ENCODE results near the gene ADSL.
"Not testable (repeated sequence)": the region's sequence is repeated elsewhere in the genome, so short reads cannot be mapped to it uniquely, and the experiment has no call there.

The ADSL gene

DNA sequence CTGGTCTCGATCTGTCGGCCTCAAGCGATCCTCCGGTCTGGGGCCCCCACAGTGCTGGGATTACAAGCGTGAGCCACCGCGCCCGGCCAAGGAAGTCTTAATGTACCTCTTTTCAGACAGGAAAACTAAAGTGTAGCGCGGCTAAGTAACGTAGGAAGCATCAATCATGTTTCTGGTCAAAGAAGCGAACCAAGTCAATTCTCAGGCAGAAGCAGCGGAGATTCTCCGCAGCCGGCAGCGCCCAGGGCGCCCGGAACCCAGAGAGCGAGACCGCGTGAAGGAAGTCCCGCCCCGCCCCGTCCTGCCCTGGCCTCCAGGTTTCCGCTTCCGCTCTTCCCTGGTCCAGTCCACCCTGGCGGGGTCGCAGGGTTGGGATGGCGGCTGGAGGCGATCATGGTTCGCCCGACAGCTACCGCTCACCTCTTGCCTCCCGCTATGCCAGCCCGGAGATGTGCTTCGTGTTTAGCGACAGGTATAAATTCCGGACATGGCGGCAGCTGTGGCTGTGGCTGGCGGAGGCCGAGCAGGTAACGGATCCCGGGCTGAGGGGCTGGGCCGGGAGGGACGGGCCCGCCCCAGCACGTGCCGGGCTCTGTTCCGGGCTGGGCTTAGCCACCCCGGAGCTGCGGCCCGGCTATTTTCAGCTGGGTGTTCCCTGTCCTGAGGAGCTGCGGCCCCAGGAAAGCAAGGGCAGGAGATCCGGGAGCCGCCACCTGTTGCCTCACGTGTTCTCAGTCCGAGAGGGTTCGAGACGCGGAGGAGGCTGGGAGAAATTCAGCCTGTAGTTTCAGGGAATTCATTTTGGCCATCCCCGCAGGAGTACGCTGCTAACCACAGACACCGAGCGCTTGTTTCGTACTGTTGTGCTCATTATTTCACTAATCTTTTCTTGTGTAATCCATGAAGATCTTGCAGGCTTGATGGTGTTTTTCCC, at the start of gene ADSL:
TSS of gene ADSL (plus strand) at position 316 of the 934 bp plus-strand sequence. CDS start at position 375, 59 bp downstream.
- DNase-seq: peak; percentile 86

DNA sequence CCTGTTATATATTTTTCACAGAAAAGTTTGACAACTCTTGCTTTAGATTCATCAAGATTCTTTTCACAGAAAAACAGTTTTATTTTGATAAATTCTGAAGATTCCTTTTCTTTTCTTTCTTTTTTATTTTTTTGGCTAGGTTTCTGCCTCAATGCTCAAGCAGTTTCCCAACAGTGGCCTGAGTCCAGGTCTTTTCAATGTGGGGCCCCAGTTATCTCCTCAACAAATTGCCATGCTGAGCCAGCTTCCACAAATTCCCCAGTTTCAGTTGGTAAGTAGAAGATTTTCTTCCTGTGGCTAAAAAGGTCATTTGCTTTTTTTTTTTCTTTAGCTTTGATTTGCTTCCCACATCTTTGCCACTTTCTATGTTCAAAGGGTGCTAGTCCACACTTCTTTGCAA, 46.0 kb upstream of the ADSL start:
- DNase-seq: no peak

DNA sequence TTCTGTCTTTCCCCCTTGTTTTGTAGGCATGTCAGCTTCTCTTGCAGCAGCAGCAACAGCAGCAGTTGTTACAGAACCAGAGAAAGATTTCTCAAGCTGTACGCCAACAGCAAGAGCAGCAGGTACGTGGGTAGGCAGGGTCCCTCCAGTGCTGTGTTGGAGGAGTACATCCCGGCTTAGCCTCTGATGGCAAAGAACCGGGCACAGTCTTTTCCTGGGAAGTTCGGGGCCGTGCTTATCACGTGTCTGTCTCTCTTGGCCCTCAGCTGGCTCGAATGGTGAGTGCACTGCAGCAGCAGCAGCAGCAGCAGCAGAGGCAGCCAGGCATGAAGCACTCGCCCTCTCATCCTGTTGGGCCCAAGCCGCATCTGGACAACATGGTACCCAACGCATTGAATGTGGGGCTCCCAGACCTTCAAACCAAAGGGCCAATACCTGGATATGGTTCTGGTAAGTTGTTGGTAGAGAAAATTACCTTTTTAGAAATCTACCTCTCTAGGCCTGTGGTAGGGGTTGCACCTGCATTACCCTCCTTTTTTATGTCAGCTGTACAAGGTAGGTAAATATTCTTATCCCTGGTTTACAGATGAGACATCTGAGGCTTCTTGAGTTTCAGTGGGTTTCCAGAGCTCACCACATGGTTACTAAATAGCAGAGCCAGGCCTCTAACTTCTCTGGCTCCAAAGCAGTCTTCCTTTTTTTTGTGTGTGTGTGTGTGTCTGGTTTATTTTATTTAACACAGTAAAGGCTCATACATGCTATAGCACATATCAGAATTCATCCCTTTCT, 45.2 kb upstream of the ADSL start:
- no peak for DNase-seq

DNA sequence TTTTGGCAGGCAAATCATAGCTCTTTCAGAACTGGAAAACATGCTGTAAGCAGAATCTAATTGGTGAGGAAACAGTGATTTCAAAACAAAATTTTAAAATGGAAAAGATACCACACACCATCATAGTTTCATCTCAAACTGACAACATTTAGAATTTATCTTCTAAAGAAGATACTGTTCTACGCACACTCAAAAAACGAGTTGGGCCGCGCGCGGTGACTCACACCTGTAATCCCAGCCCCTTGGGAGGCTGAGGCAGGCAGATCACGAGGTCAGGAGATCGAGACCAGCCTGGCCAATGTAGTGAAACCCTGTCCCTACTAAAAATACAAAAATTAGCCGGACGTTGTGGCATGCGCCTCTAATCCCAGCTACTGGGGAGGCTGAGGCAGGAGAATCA, 44.2 kb upstream of the ADSL start:
- DNase-seq: no peak

DNA sequence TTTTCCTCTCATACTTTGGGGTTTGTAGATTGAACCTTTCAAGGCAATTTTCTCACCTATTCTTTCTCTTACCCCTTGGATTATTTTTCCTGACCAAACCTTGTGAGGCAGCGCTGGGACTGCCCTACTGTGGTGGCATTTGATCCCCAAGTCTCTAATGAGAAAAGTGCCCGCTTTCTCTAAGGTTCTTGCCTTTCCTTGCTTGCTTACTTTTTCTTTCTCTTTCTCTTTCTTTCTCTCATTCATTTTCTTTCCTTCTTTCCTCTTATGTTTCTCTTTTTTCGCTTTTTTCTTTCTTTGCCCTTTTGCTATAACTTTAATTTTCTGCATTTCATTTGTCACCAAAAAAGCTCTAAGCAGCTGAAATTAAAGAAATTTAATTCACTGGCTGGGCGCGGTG, 40.7 kb upstream of the ADSL start:
- no peak for DNase-seq

DNA sequence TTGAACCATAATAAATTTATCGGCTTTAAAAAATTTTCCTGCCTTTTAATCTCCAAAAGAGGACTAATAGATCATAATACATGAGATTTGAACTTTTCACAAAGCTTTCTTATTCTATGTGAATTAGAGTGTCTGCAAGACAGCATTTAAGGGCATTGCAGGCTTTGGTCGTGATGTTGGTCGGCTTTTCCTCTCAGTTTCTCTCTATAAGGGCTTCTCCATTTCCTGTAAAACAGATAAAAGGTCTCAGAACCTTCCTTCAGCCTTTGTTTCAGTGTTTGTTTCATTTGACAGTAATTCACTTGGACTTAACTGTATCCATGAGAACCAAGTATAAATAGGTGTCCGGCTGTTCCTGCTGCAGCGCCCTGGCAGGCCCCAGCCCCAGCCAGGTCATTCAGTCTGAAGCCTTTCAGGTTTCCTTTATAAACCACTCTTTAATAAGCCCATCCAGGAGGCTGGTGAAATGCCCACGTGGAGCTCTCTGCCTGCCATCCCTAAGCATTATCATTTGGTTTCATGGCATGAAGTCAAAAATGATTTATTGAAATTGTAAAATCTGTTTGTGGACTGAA, 37.2 kb upstream of the ADSL start:
- DNase-seq: no peak

DNA sequence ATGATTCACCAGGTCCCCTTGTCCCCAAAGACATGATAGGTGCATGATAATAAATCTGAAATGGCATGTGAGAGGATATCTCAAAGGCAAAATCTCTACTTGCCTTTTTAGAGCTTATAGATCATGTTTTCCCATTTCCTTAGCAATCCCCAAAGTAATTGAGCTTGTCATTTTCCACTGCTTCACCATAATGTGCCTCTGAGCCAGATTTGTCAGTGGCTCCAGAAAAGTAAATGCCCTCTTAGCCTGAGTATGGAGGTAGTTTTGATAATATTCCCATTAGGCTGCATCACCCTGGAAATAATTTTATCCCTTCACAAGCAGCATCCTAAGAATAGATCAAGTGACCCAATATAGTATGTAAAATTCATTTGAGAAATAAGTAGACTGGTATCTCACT, 36.7 kb upstream of the ADSL start:
- DNase-seq: no peak

DNA sequence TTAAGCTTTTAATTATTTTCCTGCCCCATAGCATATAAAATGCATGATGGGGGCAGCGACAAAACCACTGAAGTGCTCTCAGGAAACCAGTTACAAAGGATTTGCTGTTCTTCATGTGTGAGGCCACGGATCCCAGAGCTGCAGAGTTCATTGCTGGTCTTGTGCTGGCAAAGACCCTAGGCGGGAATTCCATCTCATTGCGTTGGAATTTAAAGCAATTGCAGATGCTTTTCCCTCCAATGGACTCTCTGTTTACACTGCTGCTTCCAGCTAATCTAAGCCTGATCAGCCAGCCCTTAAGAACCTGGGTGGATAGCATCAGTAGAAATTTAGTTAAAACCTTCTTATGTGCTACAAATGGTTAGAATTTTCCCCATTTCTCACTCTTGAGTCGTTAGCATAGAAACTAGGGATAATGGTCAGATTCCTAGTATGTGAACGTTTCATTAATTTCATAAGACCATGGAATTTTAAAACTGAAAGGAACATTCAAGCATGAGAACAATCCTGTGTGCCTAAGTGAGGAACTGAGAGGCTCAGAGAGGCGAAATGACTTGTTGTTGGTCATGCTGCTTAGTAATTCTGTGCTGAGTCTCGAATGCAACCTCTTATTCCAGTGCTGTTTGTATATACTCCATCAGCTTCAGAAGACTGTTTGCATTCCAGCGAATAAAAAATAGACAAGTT, 36.1 kb upstream of the ADSL start:
- no peak for DNase-seq

DNA sequence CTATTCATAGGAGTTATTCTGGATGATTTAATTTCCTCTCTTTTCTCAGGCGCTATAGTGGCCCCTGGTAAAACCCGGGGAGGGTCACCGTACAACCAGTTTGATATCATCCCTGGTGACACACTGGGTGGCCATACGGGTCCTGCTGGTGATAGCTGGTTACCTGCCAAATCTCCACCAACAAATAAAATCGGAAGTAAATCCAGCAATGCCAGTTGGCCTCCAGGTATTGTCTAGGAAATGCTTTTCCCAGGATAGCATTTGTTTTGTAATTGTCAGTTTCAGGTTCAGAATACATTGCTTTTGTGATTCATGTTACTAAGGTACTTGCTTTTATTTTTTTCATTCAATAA, 35.6 kb upstream of the ADSL start:
- DNase-seq: no peak

DNA sequence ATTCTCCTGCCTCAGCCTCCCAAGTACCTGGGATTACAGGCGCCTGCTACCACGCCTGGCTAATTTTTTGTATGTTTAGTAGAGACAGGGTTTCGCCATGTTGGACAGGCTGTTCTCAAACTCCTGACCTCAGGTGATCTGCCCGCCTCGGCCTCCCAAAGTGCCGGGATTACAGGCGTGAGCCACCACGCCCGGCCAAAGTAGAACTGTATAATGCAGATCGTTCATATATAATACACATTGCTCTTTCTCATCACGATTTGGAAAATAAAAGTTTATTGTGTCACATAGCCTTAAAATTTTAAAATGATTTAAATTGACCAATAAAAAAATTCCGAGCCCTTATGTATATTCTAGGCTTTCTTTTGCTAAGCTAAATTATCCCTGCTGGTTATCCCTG, 34.7 kb upstream of the ADSL start:
- not testable (repeated sequence) for DNase-seq

DNA sequence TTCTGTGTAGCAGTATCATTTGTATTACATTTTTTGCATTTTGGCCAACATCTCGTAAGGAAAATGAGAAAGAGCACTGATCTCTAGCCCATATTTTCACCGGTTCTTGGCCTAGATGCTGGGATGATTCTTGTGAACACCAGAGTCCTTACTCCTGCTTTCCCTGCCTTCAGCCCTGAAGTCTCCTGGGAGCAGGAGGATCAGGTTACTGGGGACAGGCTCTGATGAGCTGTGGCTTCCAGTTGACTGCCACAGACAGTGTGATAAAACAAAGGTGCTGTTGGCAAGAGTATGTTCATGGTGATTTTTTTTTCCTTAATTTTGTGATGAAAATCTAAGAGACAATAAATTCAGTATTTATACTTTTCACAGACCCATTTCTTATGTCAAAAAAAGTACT, 34.2 kb upstream of the ADSL start:
- no peak for DNase-seq

DNA sequence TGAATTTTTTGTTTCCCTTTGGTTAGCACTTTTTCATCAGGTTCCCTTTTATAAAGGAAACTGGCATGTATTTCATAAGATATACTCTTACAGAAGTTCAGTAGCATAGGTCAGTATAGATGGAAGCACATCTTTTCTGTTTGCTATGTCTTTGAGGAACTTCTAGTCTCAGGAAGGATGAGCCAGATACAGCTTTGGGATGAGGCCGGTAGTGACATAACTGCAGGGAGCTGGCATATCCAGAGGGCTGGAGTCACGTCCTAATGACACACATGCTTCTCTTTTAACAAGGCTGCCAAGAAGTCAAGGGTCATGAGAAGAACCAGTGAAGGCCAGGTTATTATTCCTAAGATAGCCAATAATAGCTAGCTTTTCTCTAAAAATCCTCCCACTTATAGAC, 33.3 kb upstream of the ADSL start:
- no peak for DNase-seq

DNA sequence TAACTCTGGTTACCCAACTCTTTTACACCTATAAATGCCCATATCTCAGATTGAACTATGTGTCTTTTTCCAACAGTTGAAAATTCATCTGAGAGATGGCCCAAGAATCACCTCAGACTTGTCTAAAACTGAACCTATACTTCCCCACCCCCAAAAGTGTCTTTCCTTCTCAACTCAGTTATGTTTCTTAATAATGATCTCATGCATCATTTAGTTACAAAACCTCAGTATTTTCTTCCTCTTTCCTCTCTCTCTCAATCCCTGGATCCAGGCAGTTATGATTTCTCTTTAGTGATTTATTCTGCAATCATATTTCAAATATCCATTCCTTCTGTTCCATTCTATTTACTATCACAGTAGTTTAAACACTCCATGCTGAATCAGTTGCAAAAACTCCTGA, 32.3 kb upstream of the ADSL start:
- no peak for DNase-seq

DNA sequence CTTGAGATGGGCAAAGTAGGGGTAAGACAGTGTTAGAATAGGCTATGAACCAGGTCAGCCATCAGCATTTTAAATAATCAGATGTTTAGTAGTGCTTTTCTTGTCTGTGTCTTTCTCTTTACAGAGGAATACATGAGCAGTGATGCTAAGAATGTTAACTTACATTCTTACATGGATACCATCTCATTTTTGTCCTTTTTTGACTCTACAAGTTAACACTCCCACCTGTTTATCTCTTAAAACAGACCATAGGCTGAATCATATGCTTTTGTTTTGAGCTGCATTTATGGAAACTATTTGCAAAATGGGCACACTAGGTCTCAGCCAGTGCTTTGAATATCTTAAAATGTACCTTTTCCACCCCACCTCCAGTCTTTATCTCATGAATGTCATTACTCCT, 25.6 kb upstream of the ADSL start:
- DNase-seq: no peak

DNA sequence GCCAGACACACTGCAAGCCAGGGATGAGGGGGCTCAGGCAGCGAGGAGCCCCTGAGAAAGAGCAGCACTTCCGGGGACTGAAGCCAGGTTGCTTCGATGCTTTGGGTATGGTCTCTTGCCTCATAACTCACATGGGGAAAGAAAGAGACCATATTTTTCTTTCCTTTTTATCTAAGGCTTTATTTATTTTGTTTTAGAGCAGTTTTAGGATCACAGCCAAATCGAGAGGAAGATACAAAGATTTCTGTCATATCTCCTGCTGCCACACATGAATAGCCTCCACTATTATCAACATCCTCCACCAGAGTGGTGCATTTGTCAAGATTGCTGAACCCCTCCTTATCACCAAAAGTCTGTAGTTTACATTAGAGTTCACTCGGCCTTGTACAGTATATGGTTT, 24.3 kb upstream of the ADSL start:
- no peak for DNase-seq

DNA sequence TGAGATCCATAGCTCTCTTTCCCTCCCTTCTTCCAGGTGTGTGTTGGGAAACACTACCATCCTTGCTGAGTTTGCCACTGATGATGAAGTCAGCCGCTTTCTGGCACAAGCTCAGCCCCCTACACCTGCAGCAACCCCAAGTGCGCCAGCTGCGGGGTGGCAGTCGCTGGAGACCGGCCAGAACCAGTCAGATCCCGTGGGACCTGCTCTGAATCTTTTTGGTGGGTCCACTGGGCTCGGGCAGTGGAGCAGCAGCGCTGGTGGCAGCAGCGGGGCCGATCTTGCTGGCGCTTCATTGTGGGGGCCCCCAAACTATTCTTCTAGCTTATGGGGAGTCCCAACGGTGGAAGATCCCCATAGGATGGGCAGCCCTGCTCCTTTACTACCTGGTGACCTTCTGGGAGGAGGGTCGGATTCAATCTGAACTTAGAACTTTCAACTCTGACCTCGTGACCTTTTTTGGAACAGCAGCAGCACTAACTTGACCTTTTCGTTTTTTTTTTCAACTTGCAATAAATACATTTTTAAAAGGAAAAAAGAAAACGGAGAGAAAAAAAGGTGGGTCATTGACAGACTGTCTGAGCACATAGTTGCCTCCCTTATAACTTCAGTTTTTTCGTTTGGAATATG, 23.4 kb upstream of the ADSL start:
- no peak for DNase-seq

DNA sequence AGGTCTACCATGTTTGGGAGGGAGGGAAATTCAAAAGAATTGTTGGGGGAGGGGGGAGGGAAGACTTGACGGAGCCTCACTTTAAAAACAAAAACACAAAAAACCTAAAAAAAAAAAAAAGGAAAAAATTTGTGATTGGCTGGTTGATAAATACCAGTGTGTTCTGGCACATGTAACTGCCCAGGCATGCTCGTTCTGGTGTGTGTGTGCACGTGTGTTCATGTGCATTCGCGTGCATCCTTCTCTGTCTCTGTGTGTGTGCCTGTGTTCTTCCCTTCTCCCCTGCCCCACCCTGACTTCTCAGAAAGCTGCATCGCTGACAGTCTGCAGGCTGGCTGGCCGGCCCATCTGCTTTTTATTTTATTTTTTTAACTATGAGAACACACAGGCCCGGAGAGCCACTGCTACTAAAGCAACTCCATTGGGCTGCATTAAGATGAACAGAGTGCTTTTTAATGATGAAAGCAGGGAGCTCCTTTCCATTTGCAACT, 22.6 kb upstream of the ADSL start:
- DNase-seq: peak; percentile 44

DNA sequence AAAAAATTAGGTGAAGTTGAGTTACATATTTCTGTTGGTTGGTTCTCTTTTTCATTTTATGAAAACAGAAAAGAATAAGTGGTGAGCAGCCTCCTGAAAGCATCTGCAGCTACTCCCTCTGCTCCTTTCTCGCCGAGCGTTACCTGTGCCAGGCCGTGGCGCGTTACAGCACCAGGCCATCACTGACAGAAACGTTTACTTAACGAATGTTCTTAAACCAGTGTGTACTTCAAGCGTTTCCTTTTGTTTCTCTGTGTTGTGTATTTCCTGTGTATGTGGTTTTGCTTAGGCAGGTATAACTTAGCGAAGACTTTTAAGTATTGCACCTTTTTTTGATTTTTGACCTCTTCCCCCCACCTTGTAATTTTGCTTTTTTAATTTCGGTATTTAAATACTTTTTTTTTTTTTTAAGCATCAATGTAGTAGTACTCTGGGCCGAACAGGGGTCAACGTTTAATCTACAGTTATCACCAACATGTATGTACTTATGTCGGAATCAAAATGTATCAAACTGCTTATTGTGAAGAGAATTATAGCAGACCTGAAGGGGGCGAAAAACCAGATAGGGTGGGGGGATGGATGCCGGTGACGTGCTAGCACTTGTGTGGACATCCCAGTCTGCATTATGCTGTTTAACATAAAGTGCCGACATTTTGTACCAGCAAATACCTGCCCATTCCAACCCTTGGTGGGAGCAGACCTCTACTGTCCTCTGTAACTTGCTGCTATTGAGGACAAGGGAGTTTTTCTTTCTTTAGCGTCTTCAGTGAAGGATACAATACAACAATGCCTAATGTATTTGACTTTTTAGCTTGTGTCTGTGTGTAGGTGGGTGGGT, 21.6 kb upstream of the ADSL start:
- peak; percentile 67 for DNase-seq

DNA sequence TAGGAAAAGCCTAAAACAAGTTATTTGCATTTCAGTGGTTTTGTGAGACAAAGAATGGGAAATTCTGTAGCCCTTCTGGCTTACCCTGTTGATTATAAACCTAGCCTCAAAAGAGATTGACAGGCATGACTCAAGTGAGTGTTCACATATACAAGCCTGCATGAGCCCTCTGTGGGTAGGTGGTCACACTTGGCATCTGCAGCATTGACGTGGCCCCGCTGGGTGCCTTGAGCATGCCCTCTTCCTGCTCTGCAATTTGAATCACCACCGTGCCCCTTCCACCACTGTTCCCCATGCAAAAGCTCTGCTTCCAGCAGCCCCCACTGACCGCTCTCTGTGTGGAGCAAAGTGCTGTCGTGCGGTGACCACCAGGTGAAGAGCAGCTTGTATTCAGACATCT, 21.0 kb upstream of the ADSL start:
- peak; percentile 63 for DNase-seq

DNA sequence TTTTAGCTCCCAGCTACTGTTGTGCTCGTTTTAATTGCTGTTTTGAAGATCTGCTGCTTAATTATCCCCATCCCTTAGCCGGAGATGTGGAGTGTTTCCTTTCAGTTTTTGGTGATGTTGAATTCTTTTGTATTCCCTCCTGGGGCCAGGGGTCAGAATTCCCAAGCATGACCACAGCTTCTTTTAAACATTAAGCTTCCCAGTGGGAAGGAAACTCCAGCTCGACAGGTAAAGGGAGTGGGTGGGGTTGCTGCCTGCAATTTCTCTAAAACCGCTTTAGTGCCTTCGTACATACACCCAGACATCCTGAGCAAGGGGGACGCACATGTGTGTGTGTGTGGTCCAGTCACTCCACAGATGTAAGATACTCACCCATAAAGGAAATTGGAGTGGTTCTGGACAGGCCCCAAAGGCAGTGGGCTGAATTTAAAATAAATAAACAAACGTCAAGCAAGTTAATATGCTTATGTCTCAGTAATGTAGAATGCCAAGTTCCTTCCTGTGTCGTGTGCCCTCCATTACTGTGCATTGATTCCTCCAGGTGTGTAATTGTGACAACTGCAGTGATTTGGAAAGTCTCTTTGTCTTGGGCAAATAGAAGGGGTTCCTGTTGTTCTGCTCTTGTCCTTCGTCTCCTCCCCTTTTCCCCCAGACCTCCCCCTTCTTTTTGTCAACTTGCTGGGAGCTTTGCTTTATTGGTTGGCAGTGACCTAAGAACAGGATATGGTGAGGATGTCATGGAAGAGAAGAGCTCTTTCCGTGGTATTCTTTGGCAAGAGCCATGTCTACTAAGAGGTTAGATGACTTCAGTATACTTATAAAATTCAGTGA, 19.2 kb upstream of the ADSL start:
- DNase-seq: no peak
